ENCODE results near the gene CTIF.

CTIF gene

GRCh38 chr18:48871391-48872166 lies 332.7 kb downstream of the CTIF start:
- H3K4me1 Mint-ChIP-seq (ENCODE audit: low read depth) = peaks cover 73% of the 10 kb centered on the region
- no peak overlapping the region for H3K4me3 Mint-ChIP-seq
- H3K27ac Mint-ChIP-seq = peak overlapping the region; percentile 61
- no peaks in the 10 kb centered on the region for H3K36me3 Mint-ChIP-seq (ENCODE audit: low read depth)
- no peaks in the 10 kb centered on the region for H3K9me3 Mint-ChIP-seq
- intact Hi-C loops (cut with micrococcal nuclease) = no loop called here
- H3K27me3 Mint-ChIP-seq = peaks cover 9% of the 10 kb centered on the region

GRCh38 chr18:48872234-48873145 lies 333.7 kb downstream of the CTIF start:
- peaks cover 9% of the 10 kb centered on the region for H3K27me3 Mint-ChIP-seq

GRCh38 chr18:48874233-48874632 lies 335.4 kb downstream of the CTIF start:
- no peaks in the 10 kb centered on the region for H3K36me3 Mint-ChIP-seq (ENCODE audit: low read depth)
- peak overlapping the region; percentile 75 for H3K27ac Mint-ChIP-seq
- no peaks in the 10 kb centered on the region for H3K9me3 Mint-ChIP-seq
- intact Hi-C loops (cut with micrococcal nuclease) = no loop called here
- H3K4me3 Mint-ChIP-seq = no peak overlapping the region
- peaks cover 68% of the 10 kb centered on the region for H3K4me1 Mint-ChIP-seq (ENCODE audit: low read depth)
- peaks cover 10% of the 10 kb centered on the region for H3K27me3 Mint-ChIP-seq

More at GRCh38 chr18:48872234-48873145, 333.7 kb downstream of the CTIF start:
- Mint-ChIP-seq H3K27ac (peak overlapping the region; percentile 75), H3K9me3 (no peaks in the 10 kb centered on the region), H3K36me3 (ENCODE audit: low read depth) (no peaks in the 10 kb centered on the region), H3K4me1 (ENCODE audit: low read depth) (peaks cover 75% of the 10 kb centered on the region), H3K4me3 (no peak overlapping the region)
- intact Hi-C loops (cut with micrococcal nuclease) = no loop called here

- H3K4me1 Mint-ChIP-seq (ENCODE audit: low read depth) = peaks cover 64% of the 10 kb centered on the region
- intact Hi-C loops (cut with micrococcal nuclease) = no loop called here
- H3K27me3 Mint-ChIP-seq = peaks cover 10% of the 10 kb centered on the region
- no peaks in the 10 kb centered on the region for H3K9me3 Mint-ChIP-seq
- H3K27ac Mint-ChIP-seq = peak overlapping the region; percentile 75
- no peaks in the 10 kb centered on the region for H3K36me3 Mint-ChIP-seq (ENCODE audit: low read depth)
- H3K4me3 Mint-ChIP-seq = no peak overlapping the region
Measured at GRCh38 chr18:48874701-48875162, 335.9 kb downstream of the CTIF start.

- H3K4me3 Mint-ChIP-seq = no peak overlapping the region
- H3K27ac Mint-ChIP-seq = peak overlapping the region; percentile 75
- no peaks in the 10 kb centered on the region for H3K36me3 Mint-ChIP-seq (ENCODE audit: low read depth)
- peaks cover 64% of the 10 kb centered on the region for H3K4me1 Mint-ChIP-seq (ENCODE audit: low read depth)
- intact Hi-C loops (cut with micrococcal nuclease) = no loop called here
- peaks cover 10% of the 10 kb centered on the region for H3K27me3 Mint-ChIP-seq
- no peaks in the 10 kb centered on the region for H3K9me3 Mint-ChIP-seq
Measured at GRCh38 chr18:48875314-48875941, 336.6 kb downstream of the CTIF start.

GRCh38 chr18:48875942-48876511 lies 337.2 kb downstream of the CTIF start:
- H3K27ac Mint-ChIP-seq = no peak overlapping the region
- intact Hi-C loops (cut with micrococcal nuclease) = no loop called here
- H3K9me3 Mint-ChIP-seq = no peaks in the 10 kb centered on the region
- peaks cover 10% of the 10 kb centered on the region for H3K27me3 Mint-ChIP-seq
- no peak overlapping the region for H3K4me3 Mint-ChIP-seq
- H3K36me3 Mint-ChIP-seq (ENCODE audit: low read depth) = no peaks in the 10 kb centered on the region
- H3K4me1 Mint-ChIP-seq (ENCODE audit: low read depth) = peaks cover 65% of the 10 kb centered on the region

- Mint-ChIP-seq H3K9me3 (no peaks in the 10 kb centered on the region), H3K36me3 (ENCODE audit: low read depth) (no peaks in the 10 kb centered on the region), H3K27me3 (peaks cover 10% of the 10 kb centered on the region), H3K4me3 (no peak overlapping the region), H3K27ac (no peak overlapping the region), H3K4me1 (ENCODE audit: low read depth) (peaks cover 60% of the 10 kb centered on the region)
- intact Hi-C loops (cut with micrococcal nuclease) = no loop called here
Measured at GRCh38 chr18:48876590-48876989, 337.8 kb downstream of the CTIF start.

GRCh38 chr18:48877941-48878340 lies 339.1 kb downstream of the CTIF start:
- H3K36me3 Mint-ChIP-seq (ENCODE audit: low read depth) = no peaks in the 10 kb centered on the region
- H3K27ac Mint-ChIP-seq = peak overlapping the region; percentile 28
- H3K9me3 Mint-ChIP-seq = no peaks in the 10 kb centered on the region
- H3K27me3 Mint-ChIP-seq = peaks cover 10% of the 10 kb centered on the region
- H3K4me3 Mint-ChIP-seq = no peak overlapping the region
- peaks cover 52% of the 10 kb centered on the region for H3K4me1 Mint-ChIP-seq (ENCODE audit: low read depth)
- intact Hi-C loops (cut with micrococcal nuclease) = no loop called here

- Mint-ChIP-seq H3K9me3 (no peaks in the 10 kb centered on the region), H3K4me3 (no peak overlapping the region), H3K36me3 (ENCODE audit: low read depth) (no peaks in the 10 kb centered on the region), H3K4me1 (ENCODE audit: low read depth) (peaks cover 52% of the 10 kb centered on the region), H3K27ac (peak overlapping the region; percentile 28), H3K27me3 (peaks cover 10% of the 10 kb centered on the region)
- intact Hi-C loops (cut with micrococcal nuclease) = no loop called here
Measured at GRCh38 chr18:48878471-48878870, 339.6 kb downstream of the CTIF start.

- Mint-ChIP-seq H3K4me1 (ENCODE audit: low read depth) (peaks cover 50% of the 10 kb centered on the region), H3K27ac (peak overlapping the region; percentile 28), H3K4me3 (no peak overlapping the region), H3K36me3 (ENCODE audit: low read depth) (no peaks in the 10 kb centered on the region), H3K9me3 (no peaks in the 10 kb centered on the region), H3K27me3 (peaks cover 10% of the 10 kb centered on the region)
- intact Hi-C loops (cut with micrococcal nuclease) = no loop called here
Measured at GRCh38 chr18:48879008-48879431, 340.2 kb downstream of the CTIF start.

GRCh38 chr18:48880931-48881330 lies 342.1 kb downstream of the CTIF start:
- no peak overlapping the region for H3K4me3 Mint-ChIP-seq
- H3K36me3 Mint-ChIP-seq (ENCODE audit: low read depth) = no peaks in the 10 kb centered on the region
- no peak overlapping the region for H3K27ac Mint-ChIP-seq
- no peaks in the 10 kb centered on the region for H3K9me3 Mint-ChIP-seq
- H3K27me3 Mint-ChIP-seq = peaks cover 11% of the 10 kb centered on the region
- peaks cover 52% of the 10 kb centered on the region for H3K4me1 Mint-ChIP-seq (ENCODE audit: low read depth)
- intact Hi-C loops (cut with micrococcal nuclease) = no loop called here

GRCh38 chr18:48882379-48882778 lies 343.5 kb downstream of the CTIF start:
- peaks cover 11% of the 10 kb centered on the region for H3K27me3 Mint-ChIP-seq
- intact Hi-C loops (cut with micrococcal nuclease) = no loop called here
- H3K4me1 Mint-ChIP-seq (ENCODE audit: low read depth) = peaks cover 47% of the 10 kb centered on the region
- no peaks in the 10 kb centered on the region for H3K9me3 Mint-ChIP-seq
- H3K27ac Mint-ChIP-seq = no peak overlapping the region
- no peak overlapping the region for H3K4me3 Mint-ChIP-seq
- H3K36me3 Mint-ChIP-seq (ENCODE audit: low read depth) = no peaks in the 10 kb centered on the region

- Mint-ChIP-seq H3K36me3 (ENCODE audit: low read depth) (no peaks in the 10 kb centered on the region), H3K27me3 (peaks cover 13% of the 10 kb centered on the region), H3K4me3 (no peak overlapping the region), H3K4me1 (ENCODE audit: low read depth) (peaks cover 54% of the 10 kb centered on the region), H3K9me3 (no peaks in the 10 kb centered on the region), H3K27ac (peak overlapping the region; percentile 60)
- intact Hi-C loops (cut with micrococcal nuclease) = no loop called here
Measured at GRCh38 chr18:48884306-48884705, 345.5 kb downstream of the CTIF start.
